ENCODE results near the gene DNASE1L3. TPM values are rescaled to one million over a fixed set of nuclear protein-coding genes. Genes with fewer than 3 reads are reported as not detected.

Gene DNASE1L3
- polyA plus RNA-seq, 2 of the 4 experiments (the other 2 are of a cell fraction), result 0.19 TPM; not detected in 1

- DNase-seq (ENCODE audit: low read depth in 1 of 2, low spot score in 1 of 2) (no peak), ATAC-seq (no peak), FAIRE-seq (no peak)
- H3K4me1 ChIP-seq, result peaks cover 9% of the 10 kb centered on the region; the same call in 2 of the 3 replicates
- no peak for TF ChIP-seq MAX (IDR thresholded peaks at IDR 0.05)
- TF ChIP-seq, protein P1, sequence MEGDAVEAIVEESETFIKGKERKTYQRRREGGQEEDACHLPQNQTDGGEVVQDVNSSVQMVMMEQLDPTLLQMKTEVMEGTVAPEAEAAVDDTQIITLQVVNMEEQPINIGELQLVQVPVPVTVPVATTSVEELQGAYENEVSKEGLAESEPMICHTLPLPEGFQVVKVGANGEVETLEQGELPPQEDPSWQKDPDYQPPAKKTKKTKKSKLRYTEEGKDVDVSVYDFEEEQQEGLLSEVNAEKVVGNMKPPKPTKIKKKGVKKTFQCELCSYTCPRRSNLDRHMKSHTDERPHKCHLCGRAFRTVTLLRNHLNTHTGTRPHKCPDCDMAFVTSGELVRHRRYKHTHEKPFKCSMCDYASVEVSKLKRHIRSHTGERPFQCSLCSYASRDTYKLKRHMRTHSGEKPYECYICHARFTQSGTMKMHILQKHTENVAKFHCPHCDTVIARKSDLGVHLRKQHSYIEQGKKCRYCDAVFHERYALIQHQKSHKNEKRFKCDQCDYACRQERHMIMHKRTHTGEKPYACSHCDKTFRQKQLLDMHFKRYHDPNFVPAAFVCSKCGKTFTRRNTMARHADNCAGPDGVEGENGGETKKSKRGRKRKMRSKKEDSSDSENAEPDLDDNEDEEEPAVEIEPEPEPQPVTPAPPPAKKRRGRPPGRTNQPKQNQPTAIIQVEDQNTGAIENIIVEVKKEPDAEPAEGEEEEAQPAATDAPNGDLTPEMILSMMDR (IDR thresholded peaks at IDR 0.05), result no peak
- TF ChIP-seq E2F6 (IDR thresholded peaks at IDR 0.05; ENCODE audit: borderline replicate concordance, low read depth), result no peak
- no peak for TF ChIP-seq TFCP2L1 (CRISPR knock-in tag; IDR thresholded peaks at IDR 0.05)
- TF ChIP-seq FOSB (CRISPR knock-in tag; IDR thresholded peaks at IDR 0.05), result no peak
- TF ChIP-seq, protein P2, sequence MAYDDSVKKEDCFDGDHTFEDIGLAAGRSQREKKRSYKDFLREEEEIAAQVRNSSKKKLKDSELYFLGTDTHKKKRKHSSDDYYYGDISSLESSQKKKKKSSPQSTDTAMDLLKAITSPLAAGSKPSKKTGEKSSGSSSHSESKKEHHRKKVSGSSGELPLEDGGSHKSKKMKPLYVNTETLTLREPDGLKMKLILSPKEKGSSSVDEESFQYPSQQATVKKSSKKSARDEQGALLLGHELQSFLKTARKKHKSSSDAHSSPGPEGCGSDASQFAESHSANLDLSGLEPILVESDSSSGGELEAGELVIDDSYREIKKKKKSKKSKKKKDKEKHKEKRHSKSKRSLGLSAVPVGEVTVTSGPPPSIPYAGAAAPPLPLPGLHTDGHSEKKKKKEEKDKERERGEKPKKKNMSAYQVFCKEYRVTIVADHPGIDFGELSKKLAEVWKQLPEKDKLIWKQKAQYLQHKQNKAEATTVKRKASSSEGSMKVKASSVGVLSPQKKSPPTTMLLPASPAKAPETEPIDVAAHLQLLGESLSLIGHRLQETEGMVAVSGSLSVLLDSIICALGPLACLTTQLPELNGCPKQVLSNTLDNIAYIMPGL (CRISPR knock-in tag; IDR thresholded peaks at IDR 0.05; ENCODE audit: borderline replicate concordance), result no peak
- TF ChIP-seq CBX2 (IDR thresholded peaks at IDR 0.05; ENCODE audit: borderline replicate concordance, low read depth), result no peak
- TF ChIP-seq MAZ (IDR thresholded peaks at IDR 0.05; ENCODE audit: borderline replicate concordance, low read depth, low read length), result no peak
- no peak for TF ChIP-seq HOXB5 (CRISPR knock-in tag; IDR thresholded peaks at IDR 0.05)
- TF ChIP-seq FOXS1 (CRISPR knock-in tag; IDR thresholded peaks at IDR 0.05), result no peak
- no peak for TF ChIP-seq SREBF2 (IDR thresholded peaks at IDR 0.05)
- no peak for TF ChIP-seq RAD21 (conservative IDR thresholded peaks at IDR 0.05 in 1 of 2, IDR thresholded peaks at IDR 0.05 in 1 of 2)
- no peak for TF ChIP-seq ZC3H11A (IDR thresholded peaks at IDR 0.05)
- TF ChIP-seq, protein P3, sequence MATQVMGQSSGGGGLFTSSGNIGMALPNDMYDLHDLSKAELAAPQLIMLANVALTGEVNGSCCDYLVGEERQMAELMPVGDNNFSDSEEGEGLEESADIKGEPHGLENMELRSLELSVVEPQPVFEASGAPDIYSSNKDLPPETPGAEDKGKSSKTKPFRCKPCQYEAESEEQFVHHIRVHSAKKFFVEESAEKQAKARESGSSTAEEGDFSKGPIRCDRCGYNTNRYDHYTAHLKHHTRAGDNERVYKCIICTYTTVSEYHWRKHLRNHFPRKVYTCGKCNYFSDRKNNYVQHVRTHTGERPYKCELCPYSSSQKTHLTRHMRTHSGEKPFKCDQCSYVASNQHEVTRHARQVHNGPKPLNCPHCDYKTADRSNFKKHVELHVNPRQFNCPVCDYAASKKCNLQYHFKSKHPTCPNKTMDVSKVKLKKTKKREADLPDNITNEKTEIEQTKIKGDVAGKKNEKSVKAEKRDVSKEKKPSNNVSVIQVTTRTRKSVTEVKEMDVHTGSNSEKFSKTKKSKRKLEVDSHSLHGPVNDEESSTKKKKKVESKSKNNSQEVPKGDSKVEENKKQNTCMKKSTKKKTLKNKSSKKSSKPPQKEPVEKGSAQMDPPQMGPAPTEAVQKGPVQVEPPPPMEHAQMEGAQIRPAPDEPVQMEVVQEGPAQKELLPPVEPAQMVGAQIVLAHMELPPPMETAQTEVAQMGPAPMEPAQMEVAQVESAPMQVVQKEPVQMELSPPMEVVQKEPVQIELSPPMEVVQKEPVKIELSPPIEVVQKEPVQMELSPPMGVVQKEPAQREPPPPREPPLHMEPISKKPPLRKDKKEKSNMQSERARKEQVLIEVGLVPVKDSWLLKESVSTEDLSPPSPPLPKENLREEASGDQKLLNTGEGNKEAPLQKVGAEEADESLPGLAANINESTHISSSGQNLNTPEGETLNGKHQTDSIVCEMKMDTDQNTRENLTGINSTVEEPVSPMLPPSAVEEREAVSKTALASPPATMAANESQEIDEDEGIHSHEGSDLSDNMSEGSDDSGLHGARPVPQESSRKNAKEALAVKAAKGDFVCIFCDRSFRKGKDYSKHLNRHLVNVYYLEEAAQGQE (IDR thresholded peaks at IDR 0.05), result no peak
- TF ChIP-seq CBX8 (IDR thresholded peaks at IDR 0.05), result no peak
- no peak for TF ChIP-seq RNF2 (IDR thresholded peaks at IDR 0.05; ENCODE audit: borderline replicate concordance, low read depth)
- no peak for TF ChIP-seq CEBPB (IDR thresholded peaks at IDR 0.05)
- TF ChIP-seq CHD2 (IDR thresholded peaks at IDR 0.05; ENCODE audit: low read length, partially characterized antibody), result no peak
- no peak overlapping the region for H3K27ac ChIP-seq
- POLR2A ChIA-PET, result no interaction called here
- H3K9me3 ChIP-seq, result no peaks in the 10 kb centered on the region
- H3K4me2 ChIP-seq, result no peak overlapping the region
- H3K4me3 ChIP-seq, result no peak overlapping the region
- CTCF ChIA-PET, result interaction anchor here (0.9 to 1.1 kb wide), 3 partner anchors 13 to 51 kb away, joined by 3 to 4 read pairs (median 3); no protein-coding TSS in a partner anchor
- 0% methylated on average over 1 of the region's 1 CpG for WGBS (ENCODE audit: missing lambda C conversion rate)
Observed at GRCh38 chr3:58230876-58231552, 20.2 kb upstream of the DNASE1L3 start.

Measured in A549 (cell line).